Measurements from ENCODE around the gene CLIC1. TPM values are rescaled to one million over a fixed set of nuclear protein-coding genes. Genes with fewer than 3 reads are reported as not detected.

CLIC1 gene
- total and polyA plus RNA-seq, 11 donors, result 68.0 to 392 (median 124) TPM

DNA sequence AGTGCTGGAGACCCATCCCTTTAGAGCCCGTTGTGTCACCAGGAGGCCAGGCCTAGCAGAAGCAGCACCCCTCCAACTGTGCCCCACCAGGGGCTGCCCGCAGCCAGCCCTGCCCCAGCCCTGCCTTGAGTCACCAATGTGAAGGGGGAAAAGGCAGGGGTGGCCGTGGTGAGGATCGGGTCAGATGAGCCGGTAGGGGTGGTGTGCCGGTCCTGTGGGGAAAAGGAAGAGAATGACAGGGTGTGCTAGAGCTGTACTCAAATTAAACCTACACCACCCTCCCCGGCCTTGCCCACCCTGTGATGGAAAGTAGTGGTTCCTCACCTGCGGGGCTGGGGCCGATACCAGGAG lies 29.2 kb upstream of the CLIC1 start:
- WGBS, 4 donors, result 87 to 96% (median 90%) methylated on average over 9 of the region's 9 CpGs
- intact Hi-C loops (cut with DNase I), result loop anchor here in 4 of 10 donors (5.0 to 10.0 kb wide), 4 partner anchors 33 to 83 kb away; partner anchors contain the start of genes DDAH2 (in 2 of the 4) and LY6G5C (in 2 of the 4)
- ATAC-seq, result no peak

DNA sequence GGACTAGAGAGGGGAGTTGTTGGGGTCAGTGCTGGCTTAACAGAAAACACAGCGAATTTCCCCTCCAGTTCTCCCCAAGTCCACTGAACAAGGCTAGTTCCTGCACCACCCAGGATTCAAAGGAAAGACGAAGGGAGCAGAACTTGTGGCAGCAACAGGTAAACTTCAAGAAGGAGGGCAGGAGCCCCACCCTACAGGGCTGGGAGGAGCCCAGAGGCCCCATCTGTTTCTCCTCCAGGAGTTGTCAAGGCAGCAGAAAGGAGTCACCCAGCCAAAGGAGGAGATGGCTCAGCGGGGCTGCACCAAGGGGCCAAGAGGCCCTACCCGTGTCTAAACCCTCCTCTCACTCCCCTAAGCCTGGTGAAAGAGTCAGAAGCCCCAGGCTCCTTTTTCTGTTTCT lies 27.9 kb upstream of the CLIC1 start:
- no peaks in the 10 kb centered on the region for H3K27me3 ChIP-seq
- H3K36me3 ChIP-seq, result peaks cover 0 to 23% (median 0%) of the 10 kb centered on the region in 9 donors
- peaks cover 0 to 22% (median 6%) of the 10 kb centered on the region in 12 donors for H3K4me1 ChIP-seq
- intact Hi-C loops (cut with DNase I), result loop anchor here in 3 of 10 donors (5.0 to 10.0 kb wide), 3 partner anchors 37 to 82 kb away; partner anchors contain the start of genes LY6G5C (in 2 of the 3) and DDAH2 (in 1 of the 3)
- WGBS, 4 donors, result 85 to 89% (median 86%) methylated on average over 4 of the region's 4 CpGs
- H3K9me3 ChIP-seq, result no peaks in the 10 kb centered on the region
- ATAC-seq (no peak), DNase-seq (no peak)
- H3K4me3 ChIP-seq, result no peak overlapping the region
- TF ChIP-seq POLR2A (IDR thresholded peaks at IDR 0.05), result no peak
- TF ChIP-seq, protein P1, sequence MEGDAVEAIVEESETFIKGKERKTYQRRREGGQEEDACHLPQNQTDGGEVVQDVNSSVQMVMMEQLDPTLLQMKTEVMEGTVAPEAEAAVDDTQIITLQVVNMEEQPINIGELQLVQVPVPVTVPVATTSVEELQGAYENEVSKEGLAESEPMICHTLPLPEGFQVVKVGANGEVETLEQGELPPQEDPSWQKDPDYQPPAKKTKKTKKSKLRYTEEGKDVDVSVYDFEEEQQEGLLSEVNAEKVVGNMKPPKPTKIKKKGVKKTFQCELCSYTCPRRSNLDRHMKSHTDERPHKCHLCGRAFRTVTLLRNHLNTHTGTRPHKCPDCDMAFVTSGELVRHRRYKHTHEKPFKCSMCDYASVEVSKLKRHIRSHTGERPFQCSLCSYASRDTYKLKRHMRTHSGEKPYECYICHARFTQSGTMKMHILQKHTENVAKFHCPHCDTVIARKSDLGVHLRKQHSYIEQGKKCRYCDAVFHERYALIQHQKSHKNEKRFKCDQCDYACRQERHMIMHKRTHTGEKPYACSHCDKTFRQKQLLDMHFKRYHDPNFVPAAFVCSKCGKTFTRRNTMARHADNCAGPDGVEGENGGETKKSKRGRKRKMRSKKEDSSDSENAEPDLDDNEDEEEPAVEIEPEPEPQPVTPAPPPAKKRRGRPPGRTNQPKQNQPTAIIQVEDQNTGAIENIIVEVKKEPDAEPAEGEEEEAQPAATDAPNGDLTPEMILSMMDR (IDR thresholded peaks at IDR 0.05), result no peak
- no peak overlapping the region for H3K27ac ChIP-seq

More for the DNA sequence above, 29.2 kb upstream of the CLIC1 start:
- H3K27me3 ChIP-seq, result no peaks in the 10 kb centered on the region
- no peak overlapping the region for H3K4me3 ChIP-seq
- peaks cover 0 to 32% (median 6%) of the 10 kb centered on the region in 12 donors for H3K4me1 ChIP-seq
- no peak for DNase-seq
- H3K36me3 ChIP-seq, result peaks cover 0 to 17% (median 0%) of the 10 kb centered on the region in 9 donors
- H3K9me3 ChIP-seq, result no peaks in the 10 kb centered on the region
- TF ChIP-seq, protein P1 (IDR thresholded peaks at IDR 0.05), result no peak
- TF ChIP-seq POLR2A (IDR thresholded peaks at IDR 0.05), result no peak
- no peak overlapping the region for H3K27ac ChIP-seq

DNA sequence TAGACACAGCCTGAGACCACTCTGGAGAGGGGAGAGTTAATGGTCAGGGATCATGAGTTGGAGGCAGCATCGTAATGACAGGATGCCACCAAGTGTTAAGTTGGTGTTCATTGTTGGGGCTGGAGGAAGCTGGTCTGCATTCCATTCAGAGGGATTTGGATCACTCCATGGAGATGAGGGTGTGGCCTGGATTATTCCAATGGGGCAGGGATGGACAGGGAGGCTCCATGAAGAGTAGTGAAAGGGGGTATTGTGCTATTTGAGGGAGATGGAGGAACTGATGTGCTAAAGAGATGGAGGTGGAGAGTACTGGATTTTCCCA lies 27.2 kb upstream of the CLIC1 start:
- Histone ChIP-seq H3K9me3 (no peaks in the 10 kb centered on the region), H3K27me3 (no peaks in the 10 kb centered on the region), H3K36me3 (peaks cover 0 to 29% (median 0%) of the 10 kb centered on the region in 9 donors), H3K4me3 (no peak overlapping the region), H3K4me1 (peaks cover 0 to 21% (median 6%) of the 10 kb centered on the region in 12 donors), H3K27ac (peak overlapping the region in 1 of 12 donors; percentile 47)
- 0 to 16% (median 3%) methylated on average over 1 of the region's 1 CpG for WGBS, 4 donors
- peak in 3 of 4 donors; percentile 55 to 77 (median 57) for ATAC-seq
- intact Hi-C loops (cut with DNase I), result loop anchor here in 3 of 10 donors (5.0 to 10.0 kb wide), 3 partner anchors 36 to 81 kb away; partner anchors contain the start of genes LY6G5C (in 2 of the 3) and DDAH2 (in 1 of the 3)
- DNase-seq, result peak in 1 of 5 donors; percentile 34
- TF ChIP-seq, protein P1 (IDR thresholded peaks at IDR 0.05), result peak in 1 of 12 donors; percentile 11
- no peak for TF ChIP-seq POLR2A (IDR thresholded peaks at IDR 0.05)

DNA sequence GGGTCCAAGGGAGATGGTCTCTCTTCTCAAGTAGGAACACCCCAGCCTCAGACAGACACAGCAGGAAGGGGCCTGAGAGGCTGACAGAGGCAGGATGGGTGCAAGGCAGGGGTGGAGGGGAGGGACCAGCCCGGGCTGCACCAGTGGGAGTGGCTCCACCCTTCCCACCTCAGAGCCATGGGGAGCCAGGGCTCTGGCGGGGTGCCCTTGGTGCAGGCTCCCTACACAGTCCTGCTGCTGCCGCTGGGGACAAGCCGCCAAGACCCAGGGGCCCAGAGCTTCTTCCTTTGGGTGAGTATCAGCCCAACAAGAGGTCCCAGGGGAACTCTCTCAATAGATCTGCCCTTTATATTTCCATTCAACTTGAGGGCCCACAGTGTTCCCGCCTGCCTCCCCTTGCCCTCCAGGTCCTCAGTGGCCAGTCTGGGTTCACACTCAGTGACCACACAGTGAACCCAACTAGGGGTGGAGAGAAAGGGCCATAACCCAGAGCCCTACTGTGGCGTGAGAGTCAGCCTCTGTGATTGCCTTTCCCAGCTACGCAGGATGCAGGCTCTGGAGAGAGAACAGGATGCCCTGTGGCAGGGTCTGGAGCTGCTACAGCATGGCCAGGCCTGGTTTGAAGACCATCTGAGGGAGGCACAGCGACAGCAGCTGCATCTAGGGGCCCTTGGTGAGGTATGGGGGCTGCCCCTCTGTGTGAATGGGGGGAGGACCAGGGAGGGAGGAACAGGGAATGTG lies 26.7 kb upstream of the CLIC1 start:
- Histone ChIP-seq H3K27ac (peak overlapping the region in 1 of 12 donors; percentile 47), H3K27me3 (no peaks in the 10 kb centered on the region), H3K36me3 (peaks cover 0 to 29% (median 0%) of the 10 kb centered on the region in 9 donors), H3K4me3 (no peak overlapping the region), H3K4me1 (peaks cover 0 to 21% (median 6%) of the 10 kb centered on the region in 12 donors), H3K9me3 (no peaks in the 10 kb centered on the region)
- 57 to 69% (median 63%) methylated on average over 6 to 8 of the region's 8 CpGs for WGBS, 4 donors
- ATAC-seq (peak in 1 of 4 donors; percentile 4), DNase-seq (no peak)
- TF ChIP-seq, protein P1 (IDR thresholded peaks at IDR 0.05), result no peak
- TF ChIP-seq POLR2A (IDR thresholded peaks at IDR 0.05), result no peak
- intact Hi-C loops (cut with DNase I), result loop anchor here in 3 of 10 donors (5.0 to 10.0 kb wide), 3 partner anchors 36 to 81 kb away; partner anchors contain the start of genes LY6G5C (in 2 of the 3) and DDAH2 (in 1 of the 3)
